Gastrocnemius medialis (tissue), 4 donors: ENCODE results near the gene NDUFB3. TPM values are rescaled to one million over a fixed set of nuclear protein-coding genes. Genes with fewer than 3 reads are reported as not detected.
"Not testable (repeated sequence)": the region's sequence is repeated elsewhere in the genome, so short reads cannot be mapped to it uniquely, and the experiment has no call there.

Experiments
- ATAC-seq, 2 donors: fragments of 150-250 bp; one replicate each; pipeline ENCODE4 v1.9.1; 2016
- DNase-seq, 2 donors: peaks; one replicate each; pipeline ENCODE4 v3.0.0-alpha.2; 2019
- H3K27ac ChIP-seq, 4 donors: fragments of 200-600 bp; sonication (generic); 1 replicate in 1 of 4; 2 replicates in 3 of 4; pipeline ENCODE4 v1.5.1; 2016 to 2018; ENCODE audit warnings: mild to moderate bottlenecking in 2 of 4, moderate library complexity in 1 of 4
- H3K27me3 ChIP-seq, 3 donors: fragments of 200-600 bp; sonication (generic) in 2 of 3; 1 replicate in 1 of 3; 2 replicates in 2 of 3; pipeline versions ENCODE4 v1.5.1 to v1.6.0; 2016 to 2019; ENCODE audit warnings: mild to moderate bottlenecking in 1 of 3, moderate library complexity in 1 of 3
- H3K36me3 ChIP-seq, 2 donors: fragments of 200-600 bp; sonication (generic) in 1 of 2; one replicate each; pipeline ENCODE4 v1.5.1; 2017 to 2018
- H3K4me1 ChIP-seq, 2 donors: fragments of 200-600 bp; sonication (generic) in 1 of 2; one replicate each; pipeline ENCODE4 v1.5.1; 2016 to 2017; ENCODE audit warnings: mild to moderate bottlenecking in 2 of 2
- H3K4me3 ChIP-seq, 4 donors: fragments of 200-600 bp; sonication (generic) in 3 of 4; 1 replicate in 1 of 4; 2 replicates in 3 of 4; pipeline ENCODE4 v1.5.1; 2016 to 2019; ENCODE audit warnings: mild to moderate bottlenecking in 2 of 4
- H3K9me3 ChIP-seq, 3 donors: fragments of 200-600 bp; sonication (generic) in 2 of 3; 1 replicate in 1 of 3; 2 replicates in 2 of 3; pipeline ENCODE4 v1.5.1; 2016 to 2019
- POLR2A ChIP-seq, 2 donors: fragments of 450-650 bp; IDR thresholded peaks; one replicate each; pipeline ENCODE4 v1.6.1; 2017; ENCODE audit warnings: antibody characterized with exemption in 2 of 2, mild to moderate bottlenecking in 2 of 2, moderate library complexity in 2 of 2
- in situ Hi-C, 4 donors: fragments of 200-750 bp; cut with MboI; loops; one replicate each; pipeline versions ENCODE4 v1.15.0 to v1.8.0; 2017; ENCODE audit warnings: low sequenced_read_pairs in 4 of 4
- intact Hi-C: fragments of 100-400 bp; cut with DNase I; formaldehyde crosslinking; loops from one replicate; pipeline ENCODE4 v1.15.1; 2023; ENCODE audit warnings: low total_unique reads
- total RNA-seq, 4 donors: library from RNA; depleted of rRNA; stranded (reverse); fragments of >200 nt; gene quantifications; one replicate each; pipeline versions ENCODE4 v1.1.0 to v1.2.3, GENCODE V29; 2016
- TF ChIP-seq, protein P1 (sequence below), 5 experiments: fragments of 450-650 bp in 3 of 5; fragments of 200-600 bp in 2 of 5; sonication (generic) in 2 of 5; IDR thresholded peaks in 4 of 5; conservative IDR thresholded peaks in 1 of 5; 1 replicate in 4 of 5; 2 replicates in 1 of 5; pipeline ENCODE4 v1.5.1; 2016 to 2019; ENCODE audit warnings: antibody characterized with exemption in 5 of 5, mild to moderate bottlenecking in 3 of 5, moderate library complexity in 3 of 5

NDUFB3 gene
- total RNA-seq, 4 donors from 2014 or later = 107 to 146 (median 135) TPM

DNA sequence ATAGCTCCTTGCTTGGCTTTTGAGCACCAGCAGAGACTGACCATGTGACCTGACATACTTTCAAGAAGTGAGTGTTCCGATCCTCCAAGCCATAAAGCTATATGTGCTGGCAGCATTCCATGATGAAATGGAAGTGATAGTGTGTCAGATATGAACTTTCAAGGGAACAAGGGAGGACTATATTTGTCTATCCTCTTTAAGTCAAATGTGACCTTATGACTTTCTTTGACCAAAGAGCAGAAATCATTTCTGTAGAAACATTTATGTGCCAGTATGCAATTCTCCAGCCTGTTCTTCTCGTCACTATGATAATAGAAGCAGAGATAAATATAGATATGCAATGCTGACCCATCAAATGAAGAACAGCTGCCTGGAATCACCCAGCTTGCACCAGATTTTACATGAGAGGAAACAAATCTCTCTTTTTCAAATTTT, 14.7 kb upstream of the NDUFB3 start:
- DNase-seq (no peak), ATAC-seq (peak in 1 of 2 donors; percentile 58)
- H3K9me3 ChIP-seq = no peaks in the 10 kb centered on the region
- H3K27ac ChIP-seq = peak overlapping the region; percentile 9 to 62 (median 38)
- in situ Hi-C loops = loop anchor here in 2 of 4 donors (25.0 kb wide), 2 partner anchors 95 to 345 kb away; partner anchors contain the start of gene ORC2 (in 2 of the 2)
- H3K4me1 ChIP-seq = peaks cover 23 to 28% of the 10 kb centered on the region in 2 donors
- H3K27me3 ChIP-seq = no peaks in the 10 kb centered on the region
- no peak for TF ChIP-seq POLR2A (IDR thresholded peaks at IDR 0.05)
- TF ChIP-seq, protein P1, sequence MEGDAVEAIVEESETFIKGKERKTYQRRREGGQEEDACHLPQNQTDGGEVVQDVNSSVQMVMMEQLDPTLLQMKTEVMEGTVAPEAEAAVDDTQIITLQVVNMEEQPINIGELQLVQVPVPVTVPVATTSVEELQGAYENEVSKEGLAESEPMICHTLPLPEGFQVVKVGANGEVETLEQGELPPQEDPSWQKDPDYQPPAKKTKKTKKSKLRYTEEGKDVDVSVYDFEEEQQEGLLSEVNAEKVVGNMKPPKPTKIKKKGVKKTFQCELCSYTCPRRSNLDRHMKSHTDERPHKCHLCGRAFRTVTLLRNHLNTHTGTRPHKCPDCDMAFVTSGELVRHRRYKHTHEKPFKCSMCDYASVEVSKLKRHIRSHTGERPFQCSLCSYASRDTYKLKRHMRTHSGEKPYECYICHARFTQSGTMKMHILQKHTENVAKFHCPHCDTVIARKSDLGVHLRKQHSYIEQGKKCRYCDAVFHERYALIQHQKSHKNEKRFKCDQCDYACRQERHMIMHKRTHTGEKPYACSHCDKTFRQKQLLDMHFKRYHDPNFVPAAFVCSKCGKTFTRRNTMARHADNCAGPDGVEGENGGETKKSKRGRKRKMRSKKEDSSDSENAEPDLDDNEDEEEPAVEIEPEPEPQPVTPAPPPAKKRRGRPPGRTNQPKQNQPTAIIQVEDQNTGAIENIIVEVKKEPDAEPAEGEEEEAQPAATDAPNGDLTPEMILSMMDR (IDR thresholded peaks at IDR 0.05 in 4 of 5, conservative IDR thresholded peaks at IDR 0.05 in 1 of 5) = no peak
- H3K4me3 ChIP-seq = no peak overlapping the region
- H3K36me3 ChIP-seq = no peaks in the 10 kb centered on the region
- intact Hi-C loops = no loop called here

DNA sequence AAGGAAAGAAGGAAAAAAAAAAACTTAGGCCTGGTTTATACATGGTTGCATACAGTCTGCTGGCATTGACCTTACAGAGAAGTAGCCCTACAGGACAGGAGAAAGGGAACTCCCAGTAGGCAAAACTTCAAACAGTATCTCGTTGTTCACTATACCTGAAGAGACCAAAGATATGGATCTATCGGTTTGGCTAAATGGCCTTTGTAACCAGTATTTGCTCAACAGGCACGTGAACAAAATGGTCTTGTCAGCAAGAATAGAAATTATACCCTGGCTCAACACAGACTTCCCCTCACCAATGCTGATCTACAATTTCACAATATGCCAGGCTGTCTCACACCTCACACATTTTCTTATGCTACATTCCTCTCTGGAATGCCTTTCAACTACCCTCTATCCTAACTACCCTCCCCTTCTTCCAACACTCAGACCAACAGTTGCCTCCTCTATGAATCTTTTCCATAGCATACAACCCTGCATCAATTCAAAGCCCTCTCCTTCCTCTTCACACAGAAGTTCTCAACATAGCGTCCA, 14.0 kb upstream of the NDUFB3 start:
- no peaks in the 10 kb centered on the region for H3K36me3 ChIP-seq
- peak overlapping the region; percentile 9 to 62 (median 38) for H3K27ac ChIP-seq
- no peaks in the 10 kb centered on the region for H3K9me3 ChIP-seq
- in situ Hi-C loops = loop anchor here in 2 of 4 donors (25.0 kb wide), 2 partner anchors 95 to 345 kb away; partner anchors contain the start of gene ORC2 (in 2 of the 2)
- H3K27me3 ChIP-seq = no peaks in the 10 kb centered on the region
- no peak overlapping the region for H3K4me3 ChIP-seq
- no peak for DNase-seq
- intact Hi-C loops = loop anchor here (2.0 kb wide), 1 partner anchor 53 kb away; no protein-coding TSS in a partner anchor
- H3K4me1 ChIP-seq = peaks cover 23 to 28% of the 10 kb centered on the region in 2 donors
- peak in 1 of 2 donors; percentile 32 for ATAC-seq
- TF ChIP-seq, protein P1 (IDR thresholded peaks at IDR 0.05 in 4 of 5, conservative IDR thresholded peaks at IDR 0.05 in 1 of 5) = no peak
- no peak for TF ChIP-seq POLR2A (IDR thresholded peaks at IDR 0.05)

DNA sequence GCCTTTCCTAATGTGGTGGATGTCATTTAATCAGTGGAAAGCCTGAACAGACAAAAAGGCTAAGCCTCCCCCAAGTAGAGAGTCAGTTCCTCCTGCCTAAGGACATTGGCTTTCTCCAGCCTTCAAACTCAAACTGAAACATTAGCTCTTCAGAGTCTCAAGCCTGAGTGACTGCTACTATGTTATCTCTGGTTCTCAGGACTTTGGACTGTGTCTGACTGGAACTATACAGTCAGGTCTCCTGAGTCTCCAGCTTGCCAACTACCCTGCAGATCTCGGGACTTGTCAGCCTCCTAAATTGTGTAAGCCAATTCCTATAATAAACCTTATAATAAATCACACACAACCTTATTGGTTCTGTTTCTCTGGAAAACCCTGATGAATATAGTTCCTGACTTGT, 12.9 kb upstream of the NDUFB3 start:
- intact Hi-C loops = loop anchor here (2.0 kb wide), 1 partner anchor 52 kb away; no protein-coding TSS in a partner anchor
- no peaks in the 10 kb centered on the region for H3K9me3 ChIP-seq
- no peak overlapping the region for H3K4me3 ChIP-seq
- no peaks in the 10 kb centered on the region for H3K27me3 ChIP-seq
- H3K36me3 ChIP-seq = no peaks in the 10 kb centered on the region
- DNase-seq (no peak), ATAC-seq (no peak)
- no peak for TF ChIP-seq POLR2A (IDR thresholded peaks at IDR 0.05)
- TF ChIP-seq, protein P1 (IDR thresholded peaks at IDR 0.05 in 4 of 5, conservative IDR thresholded peaks at IDR 0.05 in 1 of 5) = no peak
- H3K27ac ChIP-seq = no peak overlapping the region
- peaks cover 23 to 28% of the 10 kb centered on the region in 2 donors for H3K4me1 ChIP-seq
- in situ Hi-C loops = loop anchor here in 2 of 4 donors (25.0 kb wide), 2 partner anchors 97 to 347 kb away; partner anchors contain the start of gene ORC2 (in 2 of the 2)

DNA sequence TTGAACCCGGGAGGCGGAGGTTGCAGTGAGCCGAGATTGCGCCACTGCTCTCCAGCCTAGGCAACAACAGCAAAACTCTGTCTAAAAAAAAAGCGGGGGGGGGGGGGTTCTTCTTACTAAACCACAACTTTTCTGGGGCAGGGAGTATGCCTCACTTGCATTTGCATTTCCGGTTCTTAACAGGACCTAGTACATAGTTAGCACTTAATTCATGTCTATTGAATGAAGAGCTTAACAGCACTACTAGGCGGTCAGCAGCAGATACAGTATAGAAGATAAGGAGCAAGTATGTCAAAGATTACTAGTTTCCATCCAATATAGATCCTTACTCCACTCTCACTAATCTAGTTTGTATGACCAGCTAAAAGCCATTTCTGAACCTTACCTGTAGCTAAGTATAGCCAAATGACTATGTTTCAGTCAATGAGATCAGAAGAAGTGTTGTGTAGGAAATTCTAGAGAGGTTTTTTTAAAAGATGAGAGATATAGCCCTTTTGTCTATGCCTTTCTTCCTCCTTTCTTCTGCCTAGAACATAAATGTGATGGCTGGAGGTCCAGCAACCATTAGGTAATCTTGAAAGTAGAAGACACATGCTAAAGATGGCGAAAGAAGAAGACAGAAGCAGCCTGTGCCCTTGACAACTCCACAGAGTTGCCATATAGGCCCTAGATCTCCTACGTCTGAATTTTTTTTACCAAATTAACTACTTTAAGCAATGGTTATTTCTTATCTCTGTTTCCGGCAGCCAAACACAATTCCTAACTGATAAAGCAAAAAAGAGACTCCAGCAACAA, 11.6 kb upstream of the NDUFB3 start:
- no peak for ATAC-seq
- intact Hi-C loops (loop anchor here (2.0 kb wide), 1 partner anchor 51 kb away; no protein-coding TSS in a partner anchor), in situ Hi-C loops (loop anchor here in 2 of 4 donors (10.0 to 25.0 kb wide), 3 partner anchors 98 to 348 kb away; partner anchors contain the start of gene ORC2 (in 2 of the 2))
- Histone ChIP-seq H3K4me3 (no peak overlapping the region), H3K27me3 (no peaks in the 10 kb centered on the region), H3K9me3 (no peaks in the 10 kb centered on the region), H3K36me3 (no peaks in the 10 kb centered on the region), H3K4me1 (peaks cover 23 to 30% of the 10 kb centered on the region in 2 donors), H3K27ac (no peak overlapping the region)
- no peak for DNase-seq
- TF ChIP-seq, protein P1 (IDR thresholded peaks at IDR 0.05 in 4 of 5, conservative IDR thresholded peaks at IDR 0.05 in 1 of 5) = no peak
- TF ChIP-seq POLR2A (IDR thresholded peaks at IDR 0.05) = no peak

DNA sequence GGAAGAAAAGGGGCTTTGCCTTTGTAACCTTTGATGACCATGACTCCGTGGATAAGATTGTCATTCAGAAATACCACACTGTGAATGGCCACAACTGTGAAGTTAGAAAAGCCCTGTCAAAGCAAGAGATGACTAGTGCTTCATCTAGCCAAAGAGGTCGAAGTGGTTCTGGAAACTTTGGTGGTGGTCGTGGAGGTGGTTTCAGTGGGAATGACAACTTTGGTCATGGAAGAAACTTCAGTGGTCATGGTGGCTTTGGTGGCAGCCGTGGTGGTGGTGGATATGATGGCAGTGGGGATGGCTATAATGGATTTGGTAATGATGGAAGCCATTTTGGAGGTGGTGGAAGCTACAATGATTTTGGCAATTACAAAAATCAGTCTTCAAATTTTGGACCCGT, 8.3 kb upstream of the NDUFB3 start:
- intact Hi-C loops, ATAC-seq, H3K9me3 ChIP-seq, H3K36me3 ChIP-seq, DNase-seq, H3K4me3 ChIP-seq, H3K27me3 ChIP-seq, H3K27ac ChIP-seq: not testable (repeated sequence)
- in situ Hi-C loops = loop anchor here in 2 of 4 donors (10.0 to 25.0 kb wide), 3 partner anchors 101 to 351 kb away; partner anchors contain the start of gene ORC2 (in 2 of the 2)
- peaks cover 18 to 36% of the 10 kb centered on the region in 2 donors for H3K4me1 ChIP-seq
